NCI-H226 (cell line): ENCODE data around the gene USP40.
"Not testable (repeated sequence)": the region's sequence is repeated elsewhere in the genome, so short reads cannot be mapped to it uniquely, and the experiment has no call there.

ENCODE experiments used
- DNase-seq: peaks from one replicate; pipeline ENCODE4 v3.0.0-alpha.2; 2015

Gene USP40, protein sequence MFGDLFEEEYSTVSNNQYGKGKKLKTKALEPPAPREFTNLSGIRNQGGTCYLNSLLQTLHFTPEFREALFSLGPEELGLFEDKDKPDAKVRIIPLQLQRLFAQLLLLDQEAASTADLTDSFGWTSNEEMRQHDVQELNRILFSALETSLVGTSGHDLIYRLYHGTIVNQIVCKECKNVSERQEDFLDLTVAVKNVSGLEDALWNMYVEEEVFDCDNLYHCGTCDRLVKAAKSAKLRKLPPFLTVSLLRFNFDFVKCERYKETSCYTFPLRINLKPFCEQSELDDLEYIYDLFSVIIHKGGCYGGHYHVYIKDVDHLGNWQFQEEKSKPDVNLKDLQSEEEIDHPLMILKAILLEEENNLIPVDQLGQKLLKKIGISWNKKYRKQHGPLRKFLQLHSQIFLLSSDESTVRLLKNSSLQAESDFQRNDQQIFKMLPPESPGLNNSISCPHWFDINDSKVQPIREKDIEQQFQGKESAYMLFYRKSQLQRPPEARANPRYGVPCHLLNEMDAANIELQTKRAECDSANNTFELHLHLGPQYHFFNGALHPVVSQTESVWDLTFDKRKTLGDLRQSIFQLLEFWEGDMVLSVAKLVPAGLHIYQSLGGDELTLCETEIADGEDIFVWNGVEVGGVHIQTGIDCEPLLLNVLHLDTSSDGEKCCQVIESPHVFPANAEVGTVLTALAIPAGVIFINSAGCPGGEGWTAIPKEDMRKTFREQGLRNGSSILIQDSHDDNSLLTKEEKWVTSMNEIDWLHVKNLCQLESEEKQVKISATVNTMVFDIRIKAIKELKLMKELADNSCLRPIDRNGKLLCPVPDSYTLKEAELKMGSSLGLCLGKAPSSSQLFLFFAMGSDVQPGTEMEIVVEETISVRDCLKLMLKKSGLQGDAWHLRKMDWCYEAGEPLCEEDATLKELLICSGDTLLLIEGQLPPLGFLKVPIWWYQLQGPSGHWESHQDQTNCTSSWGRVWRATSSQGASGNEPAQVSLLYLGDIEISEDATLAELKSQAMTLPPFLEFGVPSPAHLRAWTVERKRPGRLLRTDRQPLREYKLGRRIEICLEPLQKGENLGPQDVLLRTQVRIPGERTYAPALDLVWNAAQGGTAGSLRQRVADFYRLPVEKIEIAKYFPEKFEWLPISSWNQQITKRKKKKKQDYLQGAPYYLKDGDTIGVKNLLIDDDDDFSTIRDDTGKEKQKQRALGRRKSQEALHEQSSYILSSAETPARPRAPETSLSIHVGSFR

DNA sequence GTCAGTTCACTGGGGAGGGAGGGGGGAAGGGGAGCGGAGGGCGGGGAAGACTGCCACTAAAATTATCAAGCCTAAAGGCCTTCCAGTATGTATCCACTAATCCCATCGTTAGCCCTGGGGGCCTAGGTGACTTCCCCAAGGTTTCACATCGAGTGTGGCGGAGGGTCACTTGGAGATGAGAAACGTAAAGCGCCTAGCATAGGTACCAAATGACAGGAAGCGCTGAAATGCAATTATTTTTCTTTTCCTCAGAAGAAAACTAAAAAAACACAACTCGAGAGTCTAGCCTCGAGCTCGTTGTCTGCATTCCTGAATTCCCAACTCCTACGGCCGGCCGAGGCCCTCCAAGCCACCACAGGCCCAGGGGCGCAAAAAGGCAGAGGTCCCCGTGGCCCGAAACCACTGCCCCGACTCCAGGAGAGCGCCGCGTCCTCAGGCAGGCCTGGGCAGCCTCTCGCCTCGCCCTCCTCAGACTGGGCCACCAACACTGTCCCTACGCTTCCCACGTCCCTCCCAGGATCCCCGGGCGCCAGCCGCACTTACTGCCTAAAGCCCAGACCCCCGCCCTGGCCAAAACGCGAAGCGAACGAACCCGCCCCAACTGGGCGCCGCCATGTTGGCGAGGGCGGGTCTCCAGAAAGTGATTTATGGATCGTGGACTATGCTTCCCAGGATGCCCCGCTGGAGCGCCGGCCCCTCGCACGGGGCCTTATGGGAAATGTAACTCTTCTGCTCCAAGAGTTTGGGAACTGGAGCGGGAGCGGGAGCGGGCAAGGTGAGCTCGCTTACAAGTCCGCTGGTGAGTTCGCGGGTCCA lies at the start of gene USP40:
TSS of gene USP40 (minus strand) at position 642 of the 816 bp plus-strand sequence. CDS start 1,228 bp downstream, outside the sequence.
- DNase-seq: peak; percentile 96

DNA sequence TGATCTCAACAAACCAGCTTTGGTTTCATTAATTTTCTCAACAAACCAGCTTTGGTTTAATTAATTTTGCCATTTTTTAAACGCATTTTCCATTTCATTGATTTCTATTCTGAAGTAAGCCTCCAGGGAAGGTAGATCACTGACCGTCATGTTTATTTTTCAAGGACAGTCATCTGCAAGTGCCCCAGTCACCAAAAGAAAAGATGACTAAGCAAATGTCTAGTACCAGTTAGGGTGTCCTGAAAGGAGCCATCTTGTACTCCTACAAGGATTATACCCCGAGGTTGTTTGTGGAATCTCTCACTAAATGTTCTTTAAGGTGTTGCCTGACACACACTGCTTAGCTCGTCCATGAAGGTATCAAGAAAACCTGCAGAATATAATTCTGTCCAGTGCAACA lies 44.7 kb upstream of the USP40 start:
- DNase-seq: no peak

DNA sequence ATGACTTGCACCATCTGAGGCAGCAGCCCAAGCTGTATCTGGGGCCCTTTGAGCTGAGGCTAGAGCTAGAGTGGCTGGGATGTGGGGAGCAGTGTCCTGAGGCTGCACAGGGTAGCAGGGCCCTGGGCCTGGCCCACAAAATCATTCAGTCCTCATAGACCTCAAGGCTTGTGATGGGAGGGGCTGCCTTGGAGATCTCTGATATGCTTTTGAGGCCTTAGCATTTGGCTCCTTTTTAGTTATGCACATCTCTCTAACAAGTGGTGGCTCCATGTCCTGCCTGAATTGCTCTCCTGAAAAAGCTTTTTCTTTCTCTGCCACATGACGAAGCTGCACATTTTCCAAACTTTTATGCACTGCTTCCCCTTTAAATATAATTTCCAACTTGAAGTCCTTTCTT lies 39.1 kb upstream of the USP40 start:
- DNase-seq: no peak

DNA sequence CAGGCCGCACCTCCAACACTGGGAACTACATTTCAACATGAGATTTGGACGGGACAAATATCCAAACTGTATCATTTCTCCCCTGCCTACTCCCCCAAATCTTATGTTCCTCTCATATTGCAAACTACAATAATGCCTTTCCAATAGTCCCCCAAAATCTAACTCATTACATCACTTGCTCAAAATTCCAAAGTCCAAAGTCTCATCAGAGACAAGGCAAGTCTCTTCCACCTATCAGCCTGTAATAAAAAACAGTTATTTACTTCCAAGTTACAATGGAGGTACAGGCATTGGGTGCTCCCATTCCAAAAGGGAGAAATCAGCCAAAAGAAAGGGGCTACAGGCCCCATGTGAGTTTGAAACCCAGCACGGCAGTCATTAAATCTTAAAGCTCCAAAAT lies 38.2 kb upstream of the USP40 start:
- no peak for DNase-seq

GRCh38 chr2:233603520-233603919 lies 36.9 kb upstream of the USP40 start:
- no peak for DNase-seq

DNA sequence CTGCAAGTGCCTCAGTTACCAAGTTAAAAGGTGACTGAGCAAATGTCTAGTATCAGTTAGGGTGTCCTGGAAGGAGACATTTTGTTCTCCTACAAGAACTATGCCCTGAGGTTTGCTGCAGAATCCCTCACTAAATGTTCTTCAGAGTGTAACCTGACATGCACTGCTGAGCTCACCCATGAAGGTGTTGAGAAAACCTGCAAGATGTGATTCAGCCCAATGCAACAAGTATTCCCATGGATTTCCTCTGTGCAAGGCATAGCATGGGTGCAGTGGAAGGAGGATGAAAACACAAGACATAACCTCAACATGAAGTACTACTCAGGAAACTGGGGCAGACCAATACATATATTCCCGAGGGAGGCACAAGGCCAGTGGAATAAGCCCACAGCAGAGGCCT lies 35.5 kb upstream of the USP40 start:
- no peak for DNase-seq

DNA sequence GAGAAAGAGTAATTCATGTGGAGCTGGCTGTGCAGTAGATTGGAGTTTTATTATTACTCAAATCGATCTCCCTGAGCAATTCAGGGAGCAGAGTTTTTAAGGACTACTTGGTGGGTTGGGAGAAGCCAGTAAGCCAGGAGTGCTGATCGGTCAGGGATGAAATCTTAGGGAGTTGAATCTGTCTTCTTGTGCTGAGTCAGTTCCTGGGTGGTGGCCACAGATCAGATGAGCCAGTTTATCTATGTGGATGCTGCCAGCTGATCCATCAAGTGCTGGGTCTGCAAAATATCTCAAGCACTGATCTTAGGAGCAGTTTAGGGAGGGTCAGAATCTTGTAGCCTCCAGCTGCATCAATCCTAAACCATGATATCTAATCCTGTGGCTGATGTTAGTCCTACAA lies 33.8 kb upstream of the USP40 start:
- peak; percentile 18 for DNase-seq

- DNase-seq: no peak
Observed at GRCh38 chr2:233598952-233599351, 32.4 kb upstream of the USP40 start.

DNA sequence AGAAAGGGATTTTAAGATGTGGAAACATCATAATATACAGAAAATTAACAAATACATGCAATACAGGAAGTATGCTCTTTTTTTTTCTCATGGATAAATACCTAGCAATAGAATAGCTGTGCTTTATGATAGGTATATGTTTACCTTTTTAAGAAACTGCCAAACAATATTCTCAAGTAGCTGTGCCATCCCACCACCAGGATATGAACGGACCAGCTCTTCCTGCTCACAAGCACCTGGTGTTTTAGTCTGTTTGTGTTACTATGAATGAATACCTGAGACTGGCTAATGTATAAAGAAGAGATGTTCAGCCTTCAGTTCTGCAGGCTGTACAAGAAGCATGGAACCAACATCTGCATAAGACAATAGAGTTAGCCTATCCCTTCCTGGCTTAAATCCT lies 30.9 kb upstream of the USP40 start:
- no peak for DNase-seq

DNA sequence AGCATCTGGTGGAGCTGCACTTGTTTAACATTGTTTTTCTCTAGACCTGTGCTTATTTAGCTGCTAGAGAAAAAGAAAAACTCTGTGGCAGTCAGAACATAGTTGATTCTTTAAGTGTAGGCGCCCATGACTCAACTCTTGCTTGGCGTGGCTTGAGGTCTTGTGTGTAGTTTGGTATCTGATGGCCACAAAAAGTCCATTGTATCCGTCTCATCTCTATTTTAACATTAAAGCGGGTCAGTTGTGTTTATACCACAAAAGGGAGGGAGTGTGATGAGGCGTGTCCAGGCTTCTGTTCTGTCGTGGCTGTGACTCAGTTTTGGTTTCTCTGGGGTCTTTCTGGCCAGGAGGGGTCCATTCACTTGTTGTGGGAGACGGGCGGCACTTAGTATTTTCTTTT lies 26.6 kb upstream of the USP40 start:
- no peak for DNase-seq

GRCh38 chr2:233592706-233593105 lies 26.1 kb upstream of the USP40 start:
- not testable (repeated sequence) for DNase-seq

GRCh38 chr2:233588400-233588799 lies 21.8 kb upstream of the USP40 start:
- DNase-seq: no peak

GRCh38 chr2:233584210-233584609 lies 17.6 kb upstream of the USP40 start:
- DNase-seq: peak; percentile 4

DNA sequence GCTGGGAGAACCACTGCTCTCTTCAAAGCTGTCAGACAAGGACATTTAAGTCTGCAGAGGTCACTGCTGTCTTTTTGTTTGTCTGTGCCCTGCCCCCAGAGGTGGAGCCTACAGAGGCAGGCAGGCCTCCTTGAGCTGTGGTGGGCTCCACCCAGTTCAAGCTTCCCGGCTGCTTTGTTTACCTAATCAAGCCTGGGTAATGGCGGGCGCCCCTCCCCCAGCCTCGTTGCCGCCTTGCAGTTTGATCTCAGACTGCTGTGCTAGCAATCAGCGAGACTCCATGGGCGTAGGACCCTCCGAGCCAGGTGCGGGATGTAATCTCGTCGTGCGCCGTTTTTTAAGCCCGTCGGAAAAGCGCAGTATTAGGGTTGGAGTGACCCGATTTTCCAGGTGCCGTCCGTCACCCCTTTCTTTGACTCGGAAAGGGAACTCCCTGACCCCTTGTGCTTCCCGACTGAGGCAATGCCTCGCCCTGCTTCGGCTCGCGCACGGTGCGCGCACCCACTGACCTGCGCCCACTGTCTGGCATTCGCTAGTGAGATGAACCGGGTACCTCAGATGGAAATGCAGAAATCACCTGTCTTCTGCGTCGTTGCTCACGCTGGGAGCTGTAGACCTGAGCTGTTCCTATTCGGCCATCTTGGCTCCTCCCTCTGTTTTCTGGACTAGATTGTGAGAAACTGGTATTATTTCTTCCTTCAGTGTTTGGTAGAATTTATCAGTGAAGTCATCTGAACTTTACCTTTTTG lies 16.8 kb upstream of the USP40 start:
- DNase-seq: not testable (repeated sequence)

GRCh38 chr2:233577341-233577740 lies 10.8 kb upstream of the USP40 start:
- not testable (repeated sequence) for DNase-seq

GRCh38 chr2:233572468-233572867 lies 5.9 kb upstream of the USP40 start:
- no peak for DNase-seq

- no peak for DNase-seq
Observed at GRCh38 chr2:233571462-233571861, 4.9 kb upstream of the USP40 start.

DNA sequence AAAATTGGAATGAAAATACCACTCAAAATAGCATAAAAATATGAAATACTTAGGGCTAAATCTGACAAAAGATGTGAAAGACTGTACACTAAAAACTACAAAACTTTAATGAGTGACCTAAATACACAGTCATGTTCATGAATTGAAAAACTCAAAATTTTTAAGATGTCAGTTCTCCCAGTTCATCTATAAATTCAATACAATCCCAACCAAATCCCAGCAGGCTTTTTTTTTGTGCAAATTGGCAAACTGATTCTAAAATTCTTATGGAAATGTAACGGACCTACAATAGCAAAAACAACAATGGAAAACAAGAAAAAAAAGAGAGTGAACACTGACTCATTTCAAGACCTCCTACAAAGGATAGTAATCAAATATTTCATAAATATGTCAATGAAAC lies 4.4 kb upstream of the USP40 start:
- no peak for DNase-seq

DNA sequence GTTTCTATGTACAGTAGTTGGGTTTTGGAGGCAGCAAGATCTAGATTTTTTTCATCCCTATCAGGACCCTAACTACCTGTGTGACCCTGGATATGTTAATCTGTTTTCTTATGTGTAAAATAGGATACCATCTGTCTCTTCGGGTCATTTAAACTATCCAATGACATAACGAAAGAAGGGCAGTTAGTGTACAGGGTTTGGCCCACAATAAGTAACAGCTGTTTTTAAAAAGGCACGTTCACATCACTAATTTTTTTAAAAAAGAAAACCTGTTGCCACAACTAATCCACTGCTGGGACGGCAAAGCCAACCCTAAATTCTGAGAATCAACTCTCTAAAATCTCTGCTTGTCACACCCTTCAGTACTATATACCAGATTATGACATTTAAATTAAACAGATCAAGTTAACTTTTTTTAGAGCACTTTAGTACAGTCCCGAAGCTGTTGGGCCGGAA lies 869 bp downstream of the USP40 start:
- no peak for DNase-seq

- no peak for DNase-seq
Observed at GRCh38 chr2:233563663-233564430, 2.7 kb downstream of the USP40 start.
